ENCODE data around the gene BRD7. TPM values are rescaled to one million over a fixed set of nuclear protein-coding genes. Genes with fewer than 3 reads are reported as not detected.
A peak's percentile ranks its signal among the peaks of the same experiment; 100 is the strongest.

Gene BRD7
- polyA plus RNA-seq, 3 donors from 2014 or later = 15.7 to 42.7 (median 39.8) TPM

GRCh38 chr16:50289950-50290764 is 78.6 kb downstream of the BRD7 start:
- peak overlapping the region; percentile 80 to 95 (median 93) for H3K27ac Mint-ChIP-seq
- peaks cover 73% of the 10 kb centered on the region in 2 donors for H3K4me1 Mint-ChIP-seq
- no peak for DNase-seq
- no peaks in the 10 kb centered on the region for H3K9me3 Mint-ChIP-seq
- H3K27me3 Mint-ChIP-seq (ENCODE audit: low read depth in 3 of 3) = peaks cover 0 to 1% (median 0%) of the 10 kb centered on the region in 3 donors
- H3K36me3 Mint-ChIP-seq = peaks cover 4 to 35% (median 8%) of the 10 kb centered on the region in 3 donors
- H3K4me3 Mint-ChIP-seq = peak overlapping the region; percentile 32 to 71 (median 59)

- no peak for DNase-seq
- Mint-ChIP-seq H3K27me3 (ENCODE audit: low read depth in 3 of 3) (peaks cover 0 to 5% (median 0%) of the 10 kb centered on the region in 3 donors), H3K36me3 (peaks cover 4 to 36% (median 5%) of the 10 kb centered on the region in 3 donors), H3K4me1 (peaks cover 82 to 84% of the 10 kb centered on the region in 2 donors), H3K27ac (peak overlapping the region; percentile 80 to 95 (median 93)), H3K9me3 (no peaks in the 10 kb centered on the region), H3K4me3 (peak overlapping the region in 4 of 5 donors; percentile 35 to 71 (median 58))
Measured at GRCh38 chr16:50288920-50289319, 79.9 kb downstream of the BRD7 start.

- peak overlapping the region; percentile 24 to 71 (median 51) for H3K4me3 Mint-ChIP-seq
- no peak for DNase-seq
- peak overlapping the region; percentile 78 to 93 (median 90) for H3K27ac Mint-ChIP-seq
- H3K36me3 Mint-ChIP-seq = peaks cover 4 to 33% (median 4%) of the 10 kb centered on the region in 3 donors
- H3K4me1 Mint-ChIP-seq = peaks cover 89 to 93% of the 10 kb centered on the region in 2 donors
- no peaks in the 10 kb centered on the region for H3K9me3 Mint-ChIP-seq
- H3K27me3 Mint-ChIP-seq (ENCODE audit: low read depth in 3 of 3) = peaks cover 0 to 5% (median 0%) of the 10 kb centered on the region in 3 donors
Measured at GRCh38 chr16:50288026-50288425, 80.8 kb downstream of the BRD7 start.

DNA sequence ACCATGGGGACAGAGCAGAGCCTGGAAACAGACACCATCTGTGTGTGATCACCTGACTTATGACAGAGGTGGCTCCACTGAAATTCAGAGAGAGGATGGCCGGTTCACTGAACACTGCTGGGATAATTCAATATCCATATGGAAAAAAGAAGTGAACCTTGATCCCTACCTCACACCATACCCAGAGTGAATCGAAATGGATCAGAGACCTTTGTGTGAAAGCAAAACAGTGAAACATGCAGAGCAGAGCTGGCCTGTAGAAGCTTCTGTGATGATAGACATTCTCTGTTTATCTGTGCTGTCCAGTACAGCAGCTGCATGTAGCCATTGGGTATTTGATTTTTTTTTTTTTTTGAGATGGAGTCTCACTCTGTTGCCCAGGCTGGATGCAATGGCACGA is 82.1 kb downstream of the BRD7 start:
- H3K27me3 Mint-ChIP-seq (ENCODE audit: low read depth in 3 of 3) = peaks cover 0 to 7% (median 3%) of the 10 kb centered on the region in 3 donors
- H3K9me3 Mint-ChIP-seq = no peaks in the 10 kb centered on the region
- peak overlapping the region in 2 of 5 donors; percentile 55 to 87 for H3K4me3 Mint-ChIP-seq
- H3K27ac Mint-ChIP-seq = peak overlapping the region; percentile 72 to 98 (median 82)
- H3K4me1 Mint-ChIP-seq = peaks cover 92 to 94% of the 10 kb centered on the region in 2 donors
- peaks cover 4 to 25% (median 4%) of the 10 kb centered on the region in 3 donors for H3K36me3 Mint-ChIP-seq
- no peak for DNase-seq

GRCh38 chr16:50285406-50286003 is 83.3 kb downstream of the BRD7 start:
- H3K27me3 Mint-ChIP-seq (ENCODE audit: low read depth in 3 of 3) = peaks cover 0 to 7% (median 3%) of the 10 kb centered on the region in 3 donors
- no peak for DNase-seq
- no peaks in the 10 kb centered on the region for H3K9me3 Mint-ChIP-seq
- peaks cover 4 to 22% (median 4%) of the 10 kb centered on the region in 3 donors for H3K36me3 Mint-ChIP-seq
- peak overlapping the region; percentile 27 to 93 (median 87) for H3K4me3 Mint-ChIP-seq
- H3K4me1 Mint-ChIP-seq = peaks cover 96 to 97% of the 10 kb centered on the region in 2 donors
- peak overlapping the region; percentile 72 to 99 (median 97) for H3K27ac Mint-ChIP-seq

- Mint-ChIP-seq H3K4me1 (peaks cover 96 to 97% of the 10 kb centered on the region in 2 donors), H3K27ac (peak overlapping the region; percentile 92 to 99 (median 98)), H3K4me3 (peak overlapping the region; percentile 86 to 93 (median 89)), H3K27me3 (ENCODE audit: low read depth in 3 of 3) (peaks cover 0 to 7% (median 3%) of the 10 kb centered on the region in 3 donors), H3K36me3 (peaks cover 4 to 18% (median 4%) of the 10 kb centered on the region in 3 donors), H3K9me3 (no peaks in the 10 kb centered on the region)
- peak in 1 of 3 donors; percentile 37 for DNase-seq
Measured at GRCh38 chr16:50284131-50284911, 84.5 kb downstream of the BRD7 start.

DNA sequence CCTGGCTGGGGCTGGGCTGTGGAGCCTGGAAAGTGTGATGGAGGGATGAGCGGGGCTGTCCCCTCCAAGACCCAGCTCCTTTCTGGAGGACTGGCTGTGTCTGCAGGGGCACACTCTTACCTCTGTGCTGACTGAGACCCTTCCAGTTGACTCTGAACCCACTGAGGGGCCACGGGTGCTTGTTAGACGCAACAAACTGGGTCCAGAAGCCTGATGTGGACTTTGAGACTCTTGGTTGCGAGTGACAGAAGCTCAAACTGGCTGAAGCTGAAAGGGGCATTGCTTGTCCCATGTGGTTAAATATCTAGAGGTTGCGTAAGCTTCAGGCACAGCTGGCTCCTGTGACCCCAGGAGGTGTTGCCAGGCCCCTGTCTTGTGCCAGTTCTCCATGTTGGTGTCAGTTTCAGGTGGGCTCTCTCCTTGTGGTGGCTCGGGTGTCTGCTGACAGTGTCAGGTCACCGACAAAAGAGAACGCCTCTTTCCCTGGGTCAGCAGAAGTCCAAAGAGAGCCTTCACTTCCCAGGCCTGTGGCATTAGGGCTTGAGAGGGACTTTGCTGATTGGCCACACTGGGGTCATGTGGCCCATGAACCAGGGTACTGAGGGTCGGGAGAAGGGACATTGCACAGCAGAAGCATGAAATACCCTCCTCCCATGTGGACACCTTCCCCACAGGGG is 85.7 kb downstream of the BRD7 start:
- H3K4me1 Mint-ChIP-seq = peaks cover 96 to 97% of the 10 kb centered on the region in 2 donors
- peaks cover 3 to 6% (median 5%) of the 10 kb centered on the region in 3 donors for H3K27me3 Mint-ChIP-seq (ENCODE audit: low read depth in 3 of 3)
- H3K9me3 Mint-ChIP-seq = no peaks in the 10 kb centered on the region
- peak overlapping the region; percentile 92 to 99 (median 98) for H3K27ac Mint-ChIP-seq
- peak overlapping the region; percentile 86 to 93 (median 89) for H3K4me3 Mint-ChIP-seq
- H3K36me3 Mint-ChIP-seq = peaks cover under 1 to 12% (median 8%) of the 10 kb centered on the region in 3 donors
- DNase-seq = peak in 1 of 3 donors; percentile 39

- Mint-ChIP-seq H3K9me3 (no peaks in the 10 kb centered on the region), H3K4me3 (peak overlapping the region; percentile 86 to 93 (median 89)), H3K27ac (peak overlapping the region; percentile 92 to 99 (median 98)), H3K4me1 (peaks cover 98 to 99% of the 10 kb centered on the region in 2 donors), H3K27me3 (ENCODE audit: low read depth in 3 of 3) (peaks cover 6 to 10% (median 8%) of the 10 kb centered on the region in 3 donors), H3K36me3 (peaks cover 4 to 13% (median 12%) of the 10 kb centered on the region in 3 donors)
- peak; percentile 89 to 90 (median 89) for DNase-seq
Measured at GRCh38 chr16:50282010-50282538, 86.7 kb downstream of the BRD7 start.

DNA sequence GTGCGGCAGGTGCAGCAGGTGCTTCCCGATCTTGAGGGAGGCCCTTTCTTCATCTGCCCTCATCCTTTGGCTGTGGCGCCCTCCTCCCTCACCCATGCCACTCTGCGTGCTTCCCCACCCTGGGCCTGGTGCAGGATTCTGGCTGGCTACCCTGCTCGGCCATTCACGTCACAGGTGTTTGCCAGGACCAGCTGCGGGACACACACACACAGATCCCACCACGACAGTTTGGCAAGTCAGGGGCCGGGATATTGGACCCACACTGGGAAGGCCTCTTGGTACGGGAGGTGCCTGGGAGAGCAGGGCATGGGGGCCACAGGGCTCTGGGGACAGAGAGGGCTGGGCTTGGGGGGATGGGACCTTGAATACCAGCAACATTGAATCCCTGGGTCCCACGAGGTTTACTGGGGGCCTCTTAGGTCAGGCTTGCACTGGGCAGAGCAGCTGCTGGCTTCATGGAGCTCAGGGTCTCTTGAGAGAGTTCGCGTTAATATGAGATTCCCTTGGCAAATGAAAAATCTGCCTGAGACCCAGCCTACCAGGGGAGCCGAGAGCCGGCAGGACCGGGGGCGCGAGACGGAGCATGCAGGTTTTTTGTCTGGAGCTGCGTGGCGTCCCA is 87.3 kb downstream of the BRD7 start:
- peaks cover 99 to 100% of the 10 kb centered on the region in 2 donors for H3K4me1 Mint-ChIP-seq
- peaks cover 8 to 12% (median 10%) of the 10 kb centered on the region in 3 donors for H3K27me3 Mint-ChIP-seq (ENCODE audit: low read depth in 3 of 3)
- no peak for DNase-seq
- no peaks in the 10 kb centered on the region for H3K9me3 Mint-ChIP-seq
- peaks cover 4 to 11% (median 9%) of the 10 kb centered on the region in 3 donors for H3K36me3 Mint-ChIP-seq
- peak overlapping the region; percentile 86 to 93 (median 89) for H3K4me3 Mint-ChIP-seq
- peak overlapping the region; percentile 92 to 99 (median 98) for H3K27ac Mint-ChIP-seq

DNA sequence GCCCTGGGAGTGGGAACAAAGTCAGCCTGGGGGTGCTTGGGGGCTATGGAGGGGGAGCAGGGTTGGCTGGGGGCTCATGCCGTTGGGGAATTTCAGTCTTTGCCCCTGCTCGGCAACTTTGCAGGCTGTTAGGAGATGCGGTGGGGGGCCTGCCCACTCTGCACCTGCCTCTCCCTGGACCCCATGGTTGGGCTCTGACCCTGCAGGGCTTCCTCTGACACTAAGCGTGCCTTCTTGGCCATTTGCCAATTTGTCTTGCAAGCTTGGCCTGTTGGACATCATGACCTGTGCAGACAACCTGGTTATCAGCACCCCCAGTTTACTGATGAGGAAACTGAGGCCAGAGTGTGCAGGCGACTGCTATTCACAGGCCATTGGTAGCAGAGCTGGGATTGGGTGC is 87.9 kb downstream of the BRD7 start:
- Mint-ChIP-seq H3K4me1 (peaks cover 100% of the 10 kb centered on the region in 2 donors), H3K9me3 (no peaks in the 10 kb centered on the region), H3K27ac (peak overlapping the region; percentile 92 to 99 (median 98)), H3K36me3 (peaks cover 4 to 9% (median 7%) of the 10 kb centered on the region in 3 donors), H3K27me3 (ENCODE audit: low read depth in 3 of 3) (peaks cover 8 to 12% (median 10%) of the 10 kb centered on the region in 3 donors), H3K4me3 (peak overlapping the region; percentile 87 to 93 (median 89))
- no peak for DNase-seq

GRCh38 chr16:50279504-50279865 is 89.3 kb downstream of the BRD7 start:
- Mint-ChIP-seq H3K36me3 (peaks cover 3 to 9% (median 4%) of the 10 kb centered on the region in 3 donors), H3K27me3 (ENCODE audit: low read depth in 3 of 3) (peaks cover 7 to 12% (median 8%) of the 10 kb centered on the region in 3 donors), H3K27ac (peak overlapping the region; percentile 92 to 99 (median 98)), H3K4me3 (peak overlapping the region; percentile 87 to 93 (median 89)), H3K4me1 (peaks cover 100% of the 10 kb centered on the region in 2 donors), H3K9me3 (no peaks in the 10 kb centered on the region)
- DNase-seq = no peak

DNA sequence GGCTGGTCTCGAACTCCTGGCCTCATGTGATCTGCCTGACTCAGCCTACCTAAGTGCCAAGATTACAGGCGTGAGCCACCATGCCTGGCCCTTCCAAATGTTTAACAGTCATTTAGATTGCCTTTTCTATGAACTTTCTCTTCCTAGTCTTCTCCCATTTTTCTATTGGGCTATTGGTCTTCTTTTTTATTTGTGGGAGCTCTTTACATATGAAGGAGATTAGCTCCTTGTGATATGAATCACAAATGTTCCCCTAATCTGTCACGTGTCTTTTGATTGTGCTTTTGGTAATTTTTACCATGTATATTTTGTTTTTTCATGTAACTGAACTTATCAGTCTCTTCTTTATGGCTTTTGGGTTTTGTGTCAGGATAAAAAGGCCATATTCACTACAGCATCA is 90.5 kb downstream of the BRD7 start:
- Mint-ChIP-seq H3K4me3 (peak overlapping the region; percentile 87 to 93 (median 89)), H3K36me3 (peaks cover 3 to 9% (median 4%) of the 10 kb centered on the region in 3 donors), H3K27ac (peak overlapping the region; percentile 92 to 99 (median 98)), H3K4me1 (peaks cover 100% of the 10 kb centered on the region in 2 donors), H3K9me3 (no peaks in the 10 kb centered on the region), H3K27me3 (ENCODE audit: low read depth in 3 of 3) (peaks cover 8 to 12% (median 9%) of the 10 kb centered on the region in 3 donors)
- no peak for DNase-seq
